ENCODE measurements around the gene ZNF337.
"Not testable (repeated sequence)": the region's sequence is repeated elsewhere in the genome, so short reads cannot be mapped to it uniquely, and the experiment has no call there.

Gene ZNF337

DNA sequence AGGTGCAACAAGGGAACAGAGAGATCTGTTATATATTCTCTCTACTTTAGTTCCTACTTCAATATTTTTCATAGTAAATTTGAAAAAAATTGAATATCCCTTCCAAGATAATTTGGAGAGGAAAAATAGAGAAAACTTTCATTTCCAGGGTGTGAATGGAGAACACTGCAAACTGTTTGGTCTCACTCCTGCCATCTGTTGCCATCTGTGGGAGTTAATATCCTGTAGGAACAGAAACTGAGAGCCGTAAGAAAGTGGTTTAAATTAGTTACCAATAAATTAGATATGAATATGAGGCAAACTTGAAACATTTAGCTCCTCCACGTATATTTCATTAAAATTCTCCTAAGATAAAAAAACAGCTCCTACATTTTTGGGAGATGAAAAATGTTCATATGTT is 4.2 kb downstream of the ZNF337 start:
- DNase-seq, result no peak

GRCh38 chr20:25690427-25690826 is 6.2 kb downstream of the ZNF337 start:
- no peak for DNase-seq

DNA sequence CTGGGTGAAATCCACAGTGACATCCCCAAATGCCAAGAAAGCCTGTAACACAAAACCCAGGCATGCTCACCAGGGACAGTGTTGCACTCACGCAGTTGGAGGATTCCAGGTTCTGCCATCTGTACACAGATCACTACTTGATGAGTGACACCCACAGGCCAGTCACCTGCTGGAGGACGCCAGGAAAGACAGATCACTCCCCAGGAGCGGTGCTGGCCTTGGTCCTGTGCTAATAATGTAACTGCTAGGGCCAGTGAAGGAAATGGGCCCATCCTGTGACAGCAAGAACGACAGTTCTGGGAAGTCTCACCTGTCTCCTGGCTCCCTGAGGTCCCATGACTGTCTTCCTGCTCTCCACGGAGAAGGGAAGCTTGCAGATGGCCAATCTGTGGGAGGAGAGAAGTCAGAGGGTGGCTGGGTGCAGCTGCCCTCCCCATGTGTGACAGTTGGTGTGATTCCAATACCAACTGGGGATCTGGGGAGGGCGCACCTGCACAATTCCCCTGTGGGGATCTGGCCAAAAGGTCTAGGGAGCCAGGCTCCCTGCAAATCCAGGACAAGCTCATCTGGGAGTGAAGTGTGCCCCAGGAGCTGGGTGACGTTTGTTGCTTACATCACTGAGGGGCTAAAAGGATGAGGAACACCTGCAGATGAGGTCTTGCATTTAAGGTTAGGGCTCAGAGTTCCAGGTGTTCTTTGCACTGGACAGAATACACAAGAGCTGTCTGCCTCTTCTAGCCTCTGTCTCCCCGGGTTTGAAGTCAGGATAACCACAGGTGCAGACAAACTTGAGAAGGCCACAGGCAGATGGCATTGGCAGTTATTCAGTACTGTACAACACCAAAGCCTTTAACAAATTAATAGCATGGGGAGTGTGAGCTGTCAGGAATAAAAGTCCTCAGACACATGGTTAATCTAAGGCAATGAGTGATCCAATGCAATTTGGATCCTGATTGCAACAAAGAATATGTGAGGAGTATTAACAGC is 10.3 kb downstream of the ZNF337 start:
- DNase-seq, result no peak

DNA sequence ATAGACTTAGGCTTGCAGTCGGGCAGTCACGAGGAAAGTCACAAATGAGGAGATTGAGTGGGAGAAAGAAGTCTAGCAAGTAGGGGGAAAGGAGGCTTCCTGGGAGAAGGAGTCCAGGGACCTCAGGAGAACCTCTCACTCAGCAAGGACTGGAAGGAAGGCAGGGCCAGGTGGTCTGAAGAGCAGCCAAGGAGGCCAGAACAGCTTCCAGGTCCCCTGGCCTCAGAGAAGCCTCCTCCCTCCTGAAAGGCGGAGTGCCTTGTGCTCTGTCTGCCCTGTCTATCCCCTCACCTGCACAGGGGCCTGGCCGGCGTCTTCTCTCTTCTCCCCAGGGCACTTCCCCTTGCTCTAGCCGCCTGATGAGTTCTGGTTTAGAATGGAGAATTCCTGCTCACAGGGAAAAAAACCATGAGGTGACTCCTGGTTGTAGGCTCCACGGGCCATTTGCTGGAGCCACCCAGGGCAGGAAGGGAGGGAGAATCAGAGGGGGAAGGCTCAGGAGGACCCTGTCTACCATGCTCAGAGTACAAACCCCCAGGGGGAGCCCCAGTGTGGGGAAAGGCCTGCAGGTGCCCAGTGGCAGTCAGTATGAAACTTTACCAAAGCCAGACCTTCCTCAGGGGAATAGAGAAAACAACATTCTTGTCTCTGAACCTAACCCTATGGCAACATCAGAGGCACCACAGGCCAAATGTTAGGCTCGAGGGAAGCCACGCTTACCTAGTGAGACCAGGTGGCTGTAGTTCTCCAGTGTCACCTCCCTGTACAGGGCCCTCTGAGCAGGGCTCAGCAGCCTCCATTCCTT is 11.2 kb downstream of the ZNF337 start:
- DNase-seq, result no peak

DNA sequence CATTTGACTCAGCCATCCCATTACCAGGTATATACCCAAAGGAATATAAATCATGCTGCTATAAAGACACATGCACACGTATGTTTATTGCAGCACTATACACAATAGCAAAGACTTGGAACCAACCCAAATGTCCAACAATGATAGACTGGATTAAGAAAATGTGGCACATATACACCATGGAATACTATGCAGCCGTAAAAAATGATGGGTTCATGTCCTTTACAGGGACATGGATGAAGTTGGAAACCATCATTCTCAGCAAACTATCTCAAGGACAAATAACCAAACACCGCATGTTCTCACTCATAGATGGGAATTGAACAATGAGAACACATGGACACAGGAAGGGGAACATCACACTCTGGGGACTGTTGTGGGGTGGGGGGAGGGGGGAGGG is 12.8 kb downstream of the ZNF337 start:
- not testable (repeated sequence) for DNase-seq

- no peak for DNase-seq
These were observed 13.6 kb downstream of the ZNF337 start for GRCh38 chr20:25683050-25683449.

GRCh38 chr20:25676164-25676809 is 20.4 kb downstream of the ZNF337 start:
- peak in 1 of 2 donors; percentile 33 for DNase-seq

DNA sequence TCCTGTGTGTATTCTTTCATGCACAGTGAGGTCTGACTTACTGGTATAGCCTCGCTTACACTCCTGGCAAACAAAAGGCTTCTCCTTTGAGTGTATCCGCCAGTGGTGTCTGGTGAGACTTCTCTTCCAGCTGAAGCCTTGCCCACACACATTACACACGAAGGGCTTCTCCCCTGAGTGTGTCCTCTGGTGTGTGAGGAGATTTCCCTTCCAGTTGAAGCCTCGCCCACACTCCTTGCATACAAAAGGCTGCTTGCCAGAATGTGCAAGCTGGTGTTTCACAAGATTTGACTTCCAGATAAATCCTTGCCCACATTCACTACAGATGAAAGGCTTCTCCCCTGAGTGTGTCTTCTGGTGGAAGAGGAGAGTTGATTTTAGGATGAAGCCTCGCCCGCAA is 21.5 kb downstream of the ZNF337 start:
- peak in 1 of 2 donors; percentile 24 for DNase-seq

GRCh38 chr20:25672659-25673235 is 23.9 kb downstream of the ZNF337 start:
- DNase-seq, result peak; percentile 47 to 50

- no peak for DNase-seq
These were observed 26.7 kb downstream of the ZNF337 start for GRCh38 chr20:25669826-25670422.

GRCh38 chr20:25668446-25668845 is 28.2 kb downstream of the ZNF337 start:
- no peak for DNase-seq

DNA sequence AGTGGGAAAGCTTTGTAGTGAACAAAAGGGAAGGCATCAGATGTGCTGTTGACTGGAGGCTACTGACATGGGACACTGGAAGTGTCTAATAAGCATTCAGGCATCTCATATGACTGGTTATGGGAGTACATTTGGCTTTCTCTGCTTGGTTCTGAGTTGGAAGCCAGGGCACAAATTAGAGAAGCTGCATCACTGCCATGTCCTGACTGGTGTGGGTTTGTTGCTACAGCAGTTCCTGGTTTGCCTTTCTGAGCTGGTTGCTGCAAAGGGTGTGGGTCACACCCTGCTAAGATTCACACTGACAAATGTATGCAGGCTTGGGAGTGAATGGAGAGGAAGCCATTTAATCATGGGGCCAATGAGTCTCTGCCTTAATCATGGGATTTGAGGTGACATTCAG is 36.7 kb downstream of the ZNF337 start:
- DNase-seq, result peak; percentile 7 to 12

- no peak for DNase-seq
These were observed 42.2 kb downstream of the ZNF337 start for GRCh38 chr20:25654487-25654886.

GRCh38 chr20:25652866-25653265 is 43.8 kb downstream of the ZNF337 start:
- not testable (repeated sequence) for DNase-seq

GRCh38 chr20:25644814-25645213 is 51.8 kb downstream of the ZNF337 start:
- DNase-seq, result no peak

- no peak for DNase-seq
These were observed 52.9 kb downstream of the ZNF337 start for GRCh38 chr20:25643716-25644115.

GRCh38 chr20:25637247-25637646 is 59.4 kb downstream of the ZNF337 start:
- DNase-seq, result no peak

DNA sequence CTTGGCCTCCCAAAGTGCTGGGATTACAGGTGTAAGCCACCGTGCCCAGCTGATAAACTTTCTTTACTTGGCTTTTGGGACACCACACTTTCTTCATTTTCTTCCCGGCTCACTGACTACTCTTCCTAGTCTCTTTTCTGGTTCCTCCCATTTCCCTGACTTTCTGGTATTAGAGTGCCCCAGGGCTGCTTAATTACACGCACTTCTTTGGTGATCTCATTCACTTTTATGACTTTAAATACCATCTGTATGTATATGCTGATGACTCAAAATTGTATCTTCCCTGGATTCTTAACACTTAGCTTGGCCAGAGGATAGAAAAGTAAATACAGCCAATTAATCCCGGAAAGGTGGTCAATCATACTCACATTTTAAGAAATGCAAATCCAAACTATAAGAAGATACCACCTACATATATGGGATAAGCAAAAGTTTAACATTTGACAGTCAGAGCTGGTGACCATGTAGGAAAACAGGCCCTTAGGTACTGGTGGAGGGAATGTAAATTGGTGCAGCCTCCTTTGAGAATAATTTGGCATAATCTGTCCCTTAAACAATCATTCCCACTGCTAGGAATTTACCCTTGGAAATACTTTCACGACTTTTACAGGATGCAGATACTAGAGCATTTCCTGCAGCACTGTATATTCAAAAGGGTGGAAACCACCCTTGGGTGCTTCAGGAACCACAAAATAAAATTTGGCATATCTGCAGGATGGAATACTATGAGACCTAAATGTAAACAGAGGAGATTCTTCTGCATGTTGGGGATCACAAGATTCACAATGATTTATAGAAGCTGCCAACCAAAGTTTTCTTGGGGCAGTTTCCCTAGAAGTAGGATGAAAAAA is 63.5 kb downstream of the ZNF337 start:
- no peak for DNase-seq

DNA sequence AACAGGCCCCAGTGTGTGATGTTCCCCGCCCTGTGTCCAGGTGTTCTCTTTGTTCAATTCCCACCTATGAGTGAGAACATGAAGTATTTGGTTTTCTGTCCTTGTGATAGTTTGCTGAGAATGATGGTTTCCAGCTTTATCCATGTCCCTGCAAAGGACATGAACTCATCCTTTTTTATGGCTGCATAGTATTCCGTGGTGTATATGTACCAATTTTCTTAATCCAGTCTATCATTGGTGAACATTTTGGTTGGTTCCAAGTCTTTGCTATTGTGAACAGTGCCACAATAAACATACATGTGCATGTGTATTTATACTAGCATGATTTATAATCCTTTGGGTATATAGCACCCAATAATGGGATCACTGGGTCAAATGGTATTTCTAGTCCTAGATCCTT is 66.0 kb downstream of the ZNF337 start:
- DNase-seq, result not testable (repeated sequence)

GRCh38 chr20:25629816-25630499 is 66.7 kb downstream of the ZNF337 start:
- DNase-seq, result no peak

- DNase-seq, result no peak
These were observed 69.9 kb downstream of the ZNF337 start for GRCh38 chr20:25626779-25627178.

Measured in inflammatory macrophage treated with lipopolysaccharide for 1 hour (primary cell).